ENCODE measurements around the gene SLC2A3.
"Not testable (repeated sequence)": the region's sequence is repeated elsewhere in the genome, so short reads cannot be mapped to it uniquely, and the experiment has no call there.

The SLC2A3 gene

GRCh38 chr12:7915661-7916403 is 20.2 kb downstream of the SLC2A3 start:
- no peak for DNase-seq

- not testable (repeated sequence) for DNase-seq
These were observed 25.9 kb downstream of the SLC2A3 start for GRCh38 chr12:7910106-7910505.

GRCh38 chr12:7907009-7907408 is 29.0 kb downstream of the SLC2A3 start:
- DNase-seq, result peak in 1 of 3 experiments; percentile 10

- DNase-seq, result not testable (repeated sequence)
These were observed 29.7 kb downstream of the SLC2A3 start for GRCh38 chr12:7906303-7906702.

GRCh38 chr12:7905600-7906125 is 30.3 kb downstream of the SLC2A3 start:
- not testable (repeated sequence) for DNase-seq

- peak in 1 of 3 experiments; percentile 27 for DNase-seq
These were observed 30.9 kb downstream of the SLC2A3 start for GRCh38 chr12:7905071-7905470.

- DNase-seq, result not testable (repeated sequence)
These were observed 33.6 kb downstream of the SLC2A3 start for GRCh38 chr12:7902416-7902815.

- no peak for DNase-seq
These were observed 36.2 kb downstream of the SLC2A3 start for GRCh38 chr12:7899755-7900154.

GRCh38 chr12:7896726-7897125 is 39.3 kb downstream of the SLC2A3 start:
- not testable (repeated sequence) for DNase-seq

GRCh38 chr12:7892186-7892980 is 43.6 kb downstream of the SLC2A3 start:
- DNase-seq, result no peak

- no peak for DNase-seq
These were observed 51.3 kb downstream of the SLC2A3 start for GRCh38 chr12:7884689-7885088.

GRCh38 chr12:7881736-7882120 is 54.3 kb downstream of the SLC2A3 start:
- DNase-seq, result not testable (repeated sequence)

- DNase-seq, result not testable (repeated sequence)
These were observed 54.8 kb downstream of the SLC2A3 start for GRCh38 chr12:7880952-7881735.

- no peak for DNase-seq
These were observed 56.7 kb downstream of the SLC2A3 start for GRCh38 chr12:7879246-7879645.

GRCh38 chr12:7877420-7877819 is 58.6 kb downstream of the SLC2A3 start:
- no peak for DNase-seq

- no peak for DNase-seq
These were observed 63.2 kb downstream of the SLC2A3 start, which contains the start of gene SLC2A14 for GRCh38 chr12:7872566-7873319. SLC2A14 (minus strand) TSS chr12:7872915; CDS start chr12:7869880, 3,035 bp downstream.

- DNase-seq, result no peak
These were observed 65.7 kb downstream of the SLC2A3 start for GRCh38 chr12:7870335-7870734.
